HepG2 (cell line): ENCODE data around the gene WSB2. TPM values are rescaled to one million over a fixed set of nuclear protein-coding genes. Genes with fewer than 3 reads are reported as not detected.

Experiments used
- CBFB ChIP-seq: sonication (generic); formaldehyde crosslinking; IDR thresholded peaks from 2 replicates; pipeline ENCODE4 v1.4.0; 2020; ENCODE audit warnings: missing genetic modification reagents
- ERF ChIP-seq: IDR thresholded peaks from 2 replicates; pipeline ENCODE4 v1.6.1; 2018; ENCODE audit warnings: missing biosample characterization, missing genetic modification reagents
- FOXA1 ChIP-seq, 2 experiments: fragments of 450-650 bp in 1 of 2; sonication (generic) in 1 of 2; formaldehyde crosslinking in 1 of 2; IDR thresholded peaks; 2 replicates each; pipeline versions ENCODE4 v1.4.0 to v1.6.1; 2016 to 2020; ENCODE audit warnings: missing genetic modification reagents in 1 of 2
- FOXA3 ChIP-seq: IDR thresholded peaks from 2 replicates; pipeline ENCODE4 v1.6.1; 2016; ENCODE audit warnings: missing genetic modification reagents, missing compliant biosample characterization
- IRF2 ChIP-seq: IDR thresholded peaks from 2 replicates; pipeline ENCODE4 v1.6.1; 2018; ENCODE audit warnings: missing genetic modification reagents, missing compliant biosample characterization
- MEIS1 ChIP-seq: sonication (generic); formaldehyde crosslinking; IDR thresholded peaks from 2 replicates; pipeline ENCODE4 v1.9.0; 2021; ENCODE audit warnings: mild to moderate bottlenecking, missing genetic modification reagents, moderate library complexity, borderline replicate concordance
- MYC ChIP-seq: sonication (generic); formaldehyde crosslinking; IDR thresholded peaks from 2 replicates; pipeline ENCODE4 v1.9.0; 2021; ENCODE audit warnings: missing genetic modification reagents, borderline replicate concordance
- NFIB ChIP-seq: sonication (generic); formaldehyde crosslinking; IDR thresholded peaks from 2 replicates; pipeline ENCODE4 v1.9.0; 2021; ENCODE audit warnings: missing genetic modification reagents, mild to moderate bottlenecking, borderline replicate concordance
- RFX1 ChIP-seq: fragments of 450-650 bp; IDR thresholded peaks from 2 replicates; pipeline ENCODE4 v1.6.1; 2017
- TEAD2 ChIP-seq: sonication (generic); formaldehyde crosslinking; IDR thresholded peaks from 2 replicates; pipeline ENCODE4 v1.9.0; 2021; ENCODE audit warnings: missing genetic modification reagents
- ZBTB7B ChIP-seq: sonication (generic); formaldehyde crosslinking; IDR thresholded peaks from 2 replicates; pipeline ENCODE4 v1.4.0; 2020; ENCODE audit warnings: missing genetic modification reagents
- ZNF224 ChIP-seq: sonication (generic); formaldehyde crosslinking; IDR thresholded peaks from 2 replicates; pipeline ENCODE4 v1.5.0; 2020; ENCODE audit warnings: mild to moderate bottlenecking, missing genetic modification reagents
- ZNF335 ChIP-seq: sonication (generic); formaldehyde crosslinking; IDR thresholded peaks from 2 replicates; pipeline ENCODE4 v1.4.0; 2020; ENCODE audit warnings: missing genetic modification reagents
- ZNF510 ChIP-seq: sonication (generic); formaldehyde crosslinking; IDR thresholded peaks from 2 replicates; pipeline ENCODE4 v1.4.0; 2020; ENCODE audit warnings: low read depth, mild to moderate bottlenecking, missing genetic modification reagents
- ZNF557 ChIP-seq: sonication (generic); formaldehyde crosslinking; IDR thresholded peaks from 2 replicates; pipeline ENCODE4 v1.4.0; 2020; ENCODE audit warnings: missing genetic modification reagents
- ZNF878 ChIP-seq: sonication (generic); formaldehyde crosslinking; IDR thresholded peaks from 2 replicates; pipeline ENCODE4 v1.8.1; 2023; ENCODE audit warnings: mild to moderate bottlenecking, missing genetic modification reagents, moderate library complexity
- ZNF883 ChIP-seq: sonication (generic); formaldehyde crosslinking; IDR thresholded peaks from 2 replicates; pipeline ENCODE4 v1.5.1; 2020; ENCODE audit warnings: mild to moderate bottlenecking, missing genetic modification reagents; ENCODE audit errors: not compliant biosample characterization
- polyA plus RNA-seq, 8 experiments: library from polyadenylated mRNA; depleted of rRNA in 3 of 8; stranded (reverse) in 7 of 8; unstranded in 1 of 8; fragments of >200 nt; fragmentation: Illumina TruSeq in 4 of 8; extraction: Trizol in 4 of 8; gene quantifications; 2 replicates each; pipeline versions ENCODE4 v1.2.1 to v1.2.3, GENCODE V29; 2011 to 2016; ENCODE audit warnings: low read depth in 4 of 8, missing spikeins in 1 of 8, mixed read lengths in 1 of 8; ENCODE audit not compliant: insufficient read depth in 1 of 8
- total RNA-seq, 5 experiments: library from RNA; depleted of rRNA; stranded (reverse); fragments of >200 nt; fragmentation: Illumina TruSeq; extraction: Trizol; gene quantifications; 2 replicates each; pipeline ENCODE4 v1.2.3, GENCODE V29; 2016; ENCODE audit warnings: low read depth in 1 of 5
- TF ChIP-seq, protein P1 (sequence below): sonication (generic); formaldehyde crosslinking; IDR thresholded peaks from 2 replicates; pipeline ENCODE4 v1.4.0; 2020; ENCODE audit warnings: missing genetic modification reagents, borderline replicate concordance
- TF ChIP-seq, protein P2 (sequence below): IDR thresholded peaks from 2 replicates; pipeline ENCODE4 v1.6.1; 2016; ENCODE audit warnings: missing genetic modification reagents, missing compliant biosample characterization
- TF ChIP-seq, protein P3 (sequence below): sonication (generic); formaldehyde crosslinking; IDR thresholded peaks from 2 replicates; pipeline ENCODE4 v1.4.0; 2020; ENCODE audit warnings: missing genetic modification reagents

The WSB2 gene
- total and polyA plus RNA-seq, 2 of the 13 experiments (the other 11 are each of a cell fraction or from before 2014, with no cell fraction given), result 31.0 to 82.8 TPM

DNA sequence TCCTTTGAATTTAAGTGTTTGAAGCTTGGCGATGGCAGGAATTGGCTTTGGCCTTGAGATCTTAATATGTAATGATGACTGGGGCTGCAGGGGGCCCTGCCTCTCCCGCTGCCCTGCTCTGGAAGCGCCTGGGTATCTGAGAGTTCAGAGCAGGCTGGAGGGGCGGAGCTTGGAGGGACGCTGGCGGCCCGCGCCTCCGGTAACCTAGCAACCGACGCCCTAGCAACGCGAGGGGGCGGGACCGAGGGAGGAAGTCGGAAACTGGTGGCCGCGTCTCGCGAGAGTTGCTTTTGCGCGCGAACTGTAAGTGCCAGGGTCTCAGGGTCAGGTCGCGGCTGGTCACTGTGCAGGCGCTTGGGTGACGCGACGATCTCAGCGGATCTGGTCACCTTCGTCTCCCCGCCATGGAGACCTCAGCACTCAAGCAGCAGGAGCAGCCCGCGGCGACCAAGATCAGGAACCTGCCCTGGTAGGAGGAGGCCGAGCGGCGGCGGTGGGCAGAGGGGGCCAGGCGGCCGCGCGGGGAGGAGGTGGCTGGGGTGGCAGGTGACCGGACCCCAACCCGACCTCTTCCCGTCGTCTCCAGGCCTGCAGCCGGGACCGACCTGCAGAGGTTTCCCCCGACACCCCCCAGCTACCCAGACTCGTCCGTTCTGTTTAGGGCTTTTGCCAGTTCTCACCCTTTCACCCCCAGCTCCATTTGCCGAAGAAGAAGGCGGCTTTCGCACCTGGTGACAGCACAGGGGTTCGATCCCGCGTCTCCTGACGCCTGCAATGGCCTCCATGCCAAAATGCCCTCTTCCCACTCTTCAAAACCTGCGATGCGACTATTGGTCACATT lies 44.3 kb downstream of the WSB2 start, which contains the start of gene RFC5 (continued):
- TF ChIP-seq, protein P1, sequence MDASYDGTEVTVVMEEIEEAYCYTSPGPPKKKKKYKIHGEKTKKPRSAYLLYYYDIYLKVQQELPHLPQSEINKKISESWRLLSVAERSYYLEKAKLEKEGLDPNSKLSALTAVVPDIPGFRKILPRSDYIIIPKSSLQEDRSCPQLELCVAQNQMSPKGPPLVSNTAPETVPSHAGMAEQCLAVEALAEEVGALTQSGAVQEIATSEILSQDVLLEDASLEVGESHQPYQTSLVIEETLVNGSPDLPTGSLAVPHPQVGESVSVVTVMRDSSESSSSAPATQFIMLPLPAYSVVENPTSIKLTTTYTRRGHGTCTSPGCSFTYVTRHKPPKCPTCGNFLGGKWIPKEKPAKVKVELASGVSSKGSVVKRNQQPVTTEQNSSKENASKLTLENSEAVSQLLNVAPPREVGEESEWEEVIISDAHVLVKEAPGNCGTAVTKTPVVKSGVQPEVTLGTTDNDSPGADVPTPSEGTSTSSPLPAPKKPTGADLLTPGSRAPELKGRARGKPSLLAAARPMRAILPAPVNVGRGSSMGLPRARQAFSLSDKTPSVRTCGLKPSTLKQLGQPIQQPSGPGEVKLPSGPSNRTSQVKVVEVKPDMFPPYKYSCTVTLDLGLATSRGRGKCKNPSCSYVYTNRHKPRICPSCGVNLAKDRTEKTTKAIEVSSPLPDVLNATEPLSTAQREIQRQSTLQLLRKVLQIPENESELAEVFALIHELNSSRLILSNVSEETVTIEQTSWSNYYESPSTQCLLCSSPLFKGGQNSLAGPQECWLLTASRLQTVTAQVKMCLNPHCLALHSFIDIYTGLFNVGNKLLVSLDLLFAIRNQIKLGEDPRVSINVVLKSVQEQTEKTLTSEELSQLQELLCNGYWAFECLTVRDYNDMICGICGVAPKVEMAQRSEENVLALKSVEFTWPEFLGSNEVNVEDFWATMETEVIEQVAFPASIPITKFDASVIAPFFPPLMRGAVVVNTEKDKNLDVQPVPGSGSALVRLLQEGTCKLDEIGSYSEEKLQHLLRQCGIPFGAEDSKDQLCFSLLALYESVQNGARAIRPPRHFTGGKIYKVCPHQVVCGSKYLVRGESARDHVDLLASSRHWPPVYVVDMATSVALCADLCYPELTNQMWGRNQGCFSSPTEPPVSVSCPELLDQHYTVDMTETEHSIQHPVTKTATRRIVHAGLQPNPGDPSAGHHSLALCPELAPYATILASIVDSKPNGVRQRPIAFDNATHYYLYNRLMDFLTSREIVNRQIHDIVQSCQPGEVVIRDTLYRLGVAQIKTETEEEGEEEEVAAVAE (CRISPR knock-in tag), result 0 out of 2 replicates have a peak, but pooled peaks have one; percentile 47
- TF ChIP-seq FOXA1 (IDR thresholded peaks at IDR 0.05) (no peak), FOXA1 (CRISPR knock-in tag; IDR thresholded peaks at IDR 0.05) (peak; percentile 19; the same call in 1 of the 2 replicates), ZNF878 (CRISPR knock-in tag) (no peak), CBFB (CRISPR knock-in tag) (peak; percentile 77), IRF2 (CRISPR knock-in tag) (peak; percentile 61; the same call in 1 of the 2 replicates), MYC (CRISPR knock-in tag) (peak; percentile 76; the same call in 1 of the 2 replicates), ERF (CRISPR knock-in tag) (peak; percentile 85; the same call in 1 of the 2 replicates), NFIB (CRISPR knock-in tag) (no peak), FOXA3 (CRISPR knock-in tag) (peak; percentile 50; the same call in 1 of the 2 replicates), RFX1 (peak; percentile 99), ZNF883 (peak; percentile 94), ZNF557 (CRISPR knock-in tag) (peak; percentile 79; the same call in 1 of the 2 replicates), ZNF335 (0 out of 2 replicates have a peak, but pooled peaks have one; percentile 57), MEIS1 (peak; percentile 35; the same call in 1 of the 2 replicates), ZNF510 (CRISPR knock-in tag) (no peak), TEAD2 (CRISPR knock-in tag) (0 out of 2 replicates have a peak, but pooled peaks have one; percentile 40), ZBTB7B (CRISPR knock-in tag) (peak; percentile 53; the same call in 1 of the 2 replicates), ZNF224 (no peak)
- TF ChIP-seq, protein P2, sequence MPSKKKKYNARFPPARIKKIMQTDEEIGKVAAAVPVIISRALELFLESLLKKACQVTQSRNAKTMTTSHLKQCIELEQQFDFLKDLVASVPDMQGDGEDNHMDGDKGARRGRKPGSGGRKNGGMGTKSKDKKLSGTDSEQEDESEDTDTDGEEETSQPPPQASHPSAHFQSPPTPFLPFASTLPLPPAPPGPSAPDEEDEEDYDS (CRISPR knock-in tag), result peak; percentile 57; the same call in 1 of the 2 replicates
- TF ChIP-seq, protein P3, sequence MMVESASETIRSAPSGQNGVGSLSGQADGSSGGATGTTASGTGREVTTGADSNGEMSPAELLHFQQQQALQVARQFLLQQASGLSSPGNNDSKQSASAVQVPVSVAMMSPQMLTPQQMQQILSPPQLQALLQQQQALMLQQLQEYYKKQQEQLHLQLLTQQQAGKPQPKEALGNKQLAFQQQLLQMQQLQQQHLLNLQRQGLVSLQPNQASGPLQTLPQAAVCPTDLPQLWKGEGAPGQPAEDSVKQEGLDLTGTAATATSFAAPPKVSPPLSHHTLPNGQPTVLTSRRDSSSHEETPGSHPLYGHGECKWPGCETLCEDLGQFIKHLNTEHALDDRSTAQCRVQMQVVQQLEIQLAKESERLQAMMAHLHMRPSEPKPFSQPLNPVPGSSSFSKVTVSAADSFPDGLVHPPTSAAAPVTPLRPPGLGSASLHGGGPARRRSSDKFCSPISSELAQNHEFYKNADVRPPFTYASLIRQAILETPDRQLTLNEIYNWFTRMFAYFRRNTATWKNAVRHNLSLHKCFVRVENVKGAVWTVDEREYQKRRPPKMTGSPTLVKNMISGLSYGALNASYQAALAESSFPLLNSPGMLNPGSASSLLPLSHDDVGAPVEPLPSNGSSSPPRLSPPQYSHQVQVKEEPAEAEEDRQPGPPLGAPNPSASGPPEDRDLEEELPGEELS (CRISPR knock-in tag), result peak; percentile 49; the same call in 1 of the 2 replicates
